Measurements from ENCODE around the gene RNF208.

- TF ChIP-seq POLR2A (IDR thresholded peaks at IDR 0.05; ENCODE audit: low read length) (no peak), GATA1 (IDR thresholded peaks at IDR 0.05; ENCODE audit: low read depth, low read length) (no peak)
Observed at GRCh38 chr9:137235424-137236237, 13.6 kb upstream of the RNF208 start.
